Breast epithelium (tissue), 3 donors: ENCODE results near the gene DOCK11.

Source experiments
- POLR2A ChIP-seq: fragments of 450-650 bp; IDR thresholded peaks from one replicate; pipeline ENCODE4 v1.6.1; 2016; ENCODE audit warnings: antibody characterized with exemption, mild to moderate bottlenecking, moderate library complexity
- POLR2AphosphoS5 ChIP-seq, 3 donors: sonication (generic); formaldehyde crosslinking; IDR thresholded peaks; one replicate each; pipeline ENCODE4 v1.6.1; 2017; ENCODE audit warnings: antibody characterized with exemption in 3 of 3
- TF ChIP-seq, protein P1 (sequence below), 3 donors: fragments of 450-650 bp; IDR thresholded peaks; one replicate each; pipeline ENCODE4 v1.5.1; 2016 to 2017; ENCODE audit warnings: antibody characterized with exemption in 3 of 3, mild to moderate bottlenecking in 3 of 3, moderate library complexity in 3 of 3

DNA sequence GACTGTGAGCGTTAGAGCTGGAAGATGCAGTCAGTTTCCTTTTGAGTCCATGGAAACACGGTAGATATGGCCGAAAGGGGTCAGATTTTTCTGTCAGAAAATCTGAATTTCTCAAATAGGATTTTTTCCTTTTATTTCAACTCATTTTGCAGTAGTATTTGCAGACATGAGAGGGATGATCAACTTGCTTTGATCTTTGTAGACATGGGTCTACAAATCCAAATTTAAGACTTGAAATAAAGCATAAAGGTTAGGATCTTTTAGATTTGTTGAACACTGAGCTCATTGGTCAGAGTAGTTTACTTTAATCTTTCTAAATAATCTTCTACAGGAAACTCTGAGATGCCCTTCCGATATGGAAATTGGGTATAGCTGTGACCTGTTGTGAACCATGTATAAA, 44.7 kb downstream of the DOCK11 start:
- TF ChIP-seq, protein P1, sequence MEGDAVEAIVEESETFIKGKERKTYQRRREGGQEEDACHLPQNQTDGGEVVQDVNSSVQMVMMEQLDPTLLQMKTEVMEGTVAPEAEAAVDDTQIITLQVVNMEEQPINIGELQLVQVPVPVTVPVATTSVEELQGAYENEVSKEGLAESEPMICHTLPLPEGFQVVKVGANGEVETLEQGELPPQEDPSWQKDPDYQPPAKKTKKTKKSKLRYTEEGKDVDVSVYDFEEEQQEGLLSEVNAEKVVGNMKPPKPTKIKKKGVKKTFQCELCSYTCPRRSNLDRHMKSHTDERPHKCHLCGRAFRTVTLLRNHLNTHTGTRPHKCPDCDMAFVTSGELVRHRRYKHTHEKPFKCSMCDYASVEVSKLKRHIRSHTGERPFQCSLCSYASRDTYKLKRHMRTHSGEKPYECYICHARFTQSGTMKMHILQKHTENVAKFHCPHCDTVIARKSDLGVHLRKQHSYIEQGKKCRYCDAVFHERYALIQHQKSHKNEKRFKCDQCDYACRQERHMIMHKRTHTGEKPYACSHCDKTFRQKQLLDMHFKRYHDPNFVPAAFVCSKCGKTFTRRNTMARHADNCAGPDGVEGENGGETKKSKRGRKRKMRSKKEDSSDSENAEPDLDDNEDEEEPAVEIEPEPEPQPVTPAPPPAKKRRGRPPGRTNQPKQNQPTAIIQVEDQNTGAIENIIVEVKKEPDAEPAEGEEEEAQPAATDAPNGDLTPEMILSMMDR (IDR thresholded peaks at IDR 0.05) = no peak
- TF ChIP-seq POLR2AphosphoS5 (IDR thresholded peaks at IDR 0.05) (no peak), POLR2A (no peak)
